HG03354 (cell line): ENCODE results near the gene SEM1.
"Not testable (repeated sequence)": the region's sequence is repeated elsewhere in the genome, so short reads cannot be mapped to it uniquely, and the experiment has no call there.

ENCODE experiments used
- ATAC-seq: cut with Tn5 transposase; IDR thresholded peaks from one replicate; pipeline ENCODE4 v1.9.1; 2021; ENCODE audit warnings: mild to moderate bottlenecking; ENCODE audit not compliant: unreplicated experiment, poor library complexity, severe bottlenecking

The SEM1 gene

GRCh38 chr7:96709381-96710228, at the start of gene SEM1:
SEM1 (minus strand) TSS chr7:96709846; CDS start chr7:96709763, 83 bp downstream.
- ATAC-seq, result peak; percentile 92

GRCh38 chr7:96757880-96758279, 48.2 kb upstream of the SEM1 start:
- not testable (repeated sequence) for ATAC-seq

- ATAC-seq, result no peak
These were observed 37.8 kb upstream of the SEM1 start for GRCh38 chr7:96747418-96747940.

- no peak for ATAC-seq
These were observed 30.5 kb upstream of the SEM1 start for GRCh38 chr7:96740130-96740529.

GRCh38 chr7:96739609-96740008, 30.0 kb upstream of the SEM1 start:
- ATAC-seq, result no peak

- ATAC-seq, result no peak
These were observed 29.5 kb upstream of the SEM1 start for GRCh38 chr7:96739167-96739566.

GRCh38 chr7:96738705-96739104, 29.1 kb upstream of the SEM1 start:
- ATAC-seq, result no peak

GRCh38 chr7:96737545-96738050, 28.0 kb upstream of the SEM1 start:
- no peak for ATAC-seq

GRCh38 chr7:96734343-96734742, 24.7 kb upstream of the SEM1 start:
- no peak for ATAC-seq

GRCh38 chr7:96729820-96730219, 20.2 kb upstream of the SEM1 start:
- no peak for ATAC-seq

- no peak for ATAC-seq
These were observed 18.5 kb upstream of the SEM1 start for GRCh38 chr7:96728139-96728538.

- no peak for ATAC-seq
These were observed 18.0 kb upstream of the SEM1 start for GRCh38 chr7:96727534-96728088.

- ATAC-seq, result no peak
These were observed 14.0 kb upstream of the SEM1 start for GRCh38 chr7:96723622-96724021.

GRCh38 chr7:96722928-96723327, 13.3 kb upstream of the SEM1 start:
- not testable (repeated sequence) for ATAC-seq

GRCh38 chr7:96720843-96721242, 11.2 kb upstream of the SEM1 start:
- ATAC-seq, result no peak

- no peak for ATAC-seq
These were observed 9.5 kb upstream of the SEM1 start for GRCh38 chr7:96719164-96719563.

- ATAC-seq, result no peak
These were observed 8.7 kb upstream of the SEM1 start for GRCh38 chr7:96718107-96719003.

- no peak for ATAC-seq
These were observed 3.4 kb upstream of the SEM1 start for GRCh38 chr7:96713037-96713436.

GRCh38 chr7:96710544-96710943, 898 bp upstream of the SEM1 start:
- ATAC-seq, result no peak

- ATAC-seq, result peak; percentile 15
These were observed 774 bp downstream of the SEM1 start for GRCh38 chr7:96708872-96709271.
